ENCODE data around the gene SCD5.
A peak's percentile ranks its signal among the peaks of the same experiment; 100 is the strongest.

Gene SCD5

DNA sequence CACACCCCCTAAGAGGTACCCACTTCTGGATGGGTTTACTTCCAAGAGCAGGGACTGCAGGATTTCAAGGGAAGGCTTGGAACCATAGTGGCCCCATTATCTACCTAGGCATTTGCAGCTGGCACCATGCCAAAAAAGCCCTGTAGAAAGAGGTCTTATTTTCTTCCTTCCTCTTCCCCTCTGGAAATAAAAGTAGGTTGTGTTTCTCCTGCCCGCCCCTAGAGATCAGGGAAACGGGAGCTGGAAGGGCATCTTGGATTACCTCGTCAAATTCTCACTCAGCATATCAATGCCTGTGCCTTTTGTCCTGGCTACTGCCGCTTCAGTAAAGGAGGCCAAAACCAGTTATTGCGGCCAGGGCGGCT lies 1.6 kb downstream of the SCD5 start:
- peak; percentile 13 for DNase-seq (ENCODE audit: low spot score)

DNA sequence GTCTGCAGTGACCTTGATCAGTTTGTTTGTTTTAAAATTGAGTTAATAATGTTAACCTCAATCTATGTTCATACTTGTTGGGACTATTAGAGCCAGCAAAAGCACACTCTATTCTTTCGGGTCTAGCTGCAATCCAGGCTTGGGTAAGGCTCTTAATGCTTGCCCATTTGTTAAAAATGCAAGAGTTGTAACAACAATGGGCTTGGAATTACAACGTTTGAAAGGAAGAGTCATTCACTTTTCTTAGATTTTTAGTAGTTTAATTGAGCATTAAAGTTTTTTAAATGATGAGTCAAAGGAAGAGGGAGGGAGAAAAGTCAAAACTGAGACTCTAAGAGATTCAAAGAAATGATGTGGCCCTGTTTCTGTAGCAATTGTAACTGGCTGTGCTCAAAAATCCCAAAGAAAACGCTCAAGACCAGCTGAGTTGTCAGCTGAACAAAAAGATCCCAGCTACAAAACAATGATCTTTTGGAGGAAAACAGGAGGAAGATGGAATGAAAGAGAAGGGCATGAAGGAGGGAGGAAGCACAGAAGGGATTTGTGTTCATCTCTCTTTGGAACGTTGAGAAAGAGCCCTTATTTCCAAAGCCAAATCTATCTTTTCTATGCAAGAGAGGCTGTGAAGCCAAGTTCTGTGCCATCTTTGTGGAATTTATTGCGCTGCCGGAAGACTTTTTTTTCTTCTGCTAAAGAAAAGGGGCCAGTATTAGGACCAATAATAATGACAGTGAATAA lies 5.5 kb downstream of the SCD5 start:
- DNase-seq (ENCODE audit: low spot score): no peak

DNA sequence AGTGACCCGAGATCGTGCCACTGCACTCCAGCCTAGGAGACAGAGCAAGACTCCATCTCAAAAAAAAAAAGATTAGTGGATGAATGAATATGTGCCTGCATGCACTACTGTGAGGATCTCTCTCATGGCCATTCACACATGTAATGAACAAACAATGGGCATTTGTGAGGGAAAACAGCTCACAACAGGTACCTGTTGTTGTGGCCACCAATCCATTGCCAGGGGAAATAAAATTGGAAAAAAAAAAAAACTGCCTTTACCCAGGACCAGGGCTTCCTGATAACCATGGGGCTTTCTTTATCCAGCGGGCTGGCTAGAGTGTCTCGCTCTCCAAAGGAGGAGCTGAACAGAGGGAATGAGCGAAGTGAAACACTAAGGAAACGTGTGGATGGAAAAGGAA lies 7.4 kb downstream of the SCD5 start:
- DNase-seq (ENCODE audit: low spot score): no peak

DNA sequence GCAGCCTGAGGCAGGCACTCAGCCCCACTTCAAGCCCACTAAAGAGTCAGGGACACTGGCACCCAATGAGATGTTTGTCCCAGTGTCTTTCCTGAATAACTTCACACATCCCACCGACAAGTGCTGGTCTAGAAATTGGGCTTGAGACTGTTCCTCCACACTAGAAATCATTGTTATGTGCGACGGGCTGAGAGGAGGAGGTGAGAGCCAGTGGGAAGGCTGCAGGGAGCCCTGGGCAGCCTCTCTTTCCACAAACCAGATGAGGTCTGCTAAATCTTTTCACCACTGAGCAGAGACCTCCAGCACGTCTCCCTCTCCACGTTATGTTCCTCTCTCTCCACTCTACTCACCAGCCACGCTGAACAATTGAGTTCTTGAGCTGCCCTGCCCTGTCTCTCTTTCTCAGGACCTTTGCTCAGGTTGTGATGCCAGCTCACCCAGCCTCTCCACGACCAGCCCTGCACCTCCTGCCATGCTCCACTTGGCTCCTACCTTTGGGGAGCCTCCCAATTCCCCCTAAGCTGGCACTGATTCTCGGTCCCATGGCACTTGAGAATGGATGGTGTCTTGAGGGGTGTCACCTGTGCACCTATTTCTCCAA lies 8.4 kb downstream of the SCD5 start:
- DNase-seq (ENCODE audit: low spot score): no peak

DNA sequence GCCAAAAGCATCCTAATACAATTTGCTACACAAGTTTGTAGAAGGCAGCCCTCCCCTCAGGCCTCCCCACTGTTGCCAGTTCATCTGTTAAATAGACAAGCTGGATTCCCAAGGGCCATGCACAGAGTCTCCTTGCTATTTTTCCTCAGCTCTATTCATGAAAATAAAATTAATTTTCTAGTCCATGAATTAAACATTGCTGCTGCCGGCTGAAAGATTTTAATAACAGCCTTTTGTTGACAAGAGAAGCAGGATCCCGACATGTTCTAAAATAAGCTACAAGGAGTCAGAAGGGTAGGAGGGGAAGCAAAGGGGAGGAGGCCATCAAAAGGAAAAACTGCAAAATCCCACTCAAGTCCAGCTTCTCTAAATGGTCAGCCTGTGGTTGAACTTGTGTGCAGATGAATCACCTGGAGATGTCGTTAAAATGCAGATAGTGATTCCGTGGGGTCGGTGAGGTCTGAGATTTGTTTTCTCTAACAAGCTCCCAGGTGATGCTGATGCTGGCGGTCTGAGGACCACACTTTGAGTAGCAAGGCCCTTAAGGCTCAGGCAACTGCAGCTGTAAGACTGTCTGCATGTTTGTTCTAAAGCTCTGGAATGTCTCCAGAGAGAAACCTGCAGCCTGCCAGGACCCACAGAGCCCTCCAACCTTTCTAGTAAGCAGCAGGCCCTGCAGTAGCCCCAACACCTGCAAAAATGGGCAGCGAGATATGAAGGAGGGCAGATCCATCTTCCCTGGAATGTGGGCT lies 9.4 kb downstream of the SCD5 start:
- DNase-seq (ENCODE audit: low spot score): no peak

DNA sequence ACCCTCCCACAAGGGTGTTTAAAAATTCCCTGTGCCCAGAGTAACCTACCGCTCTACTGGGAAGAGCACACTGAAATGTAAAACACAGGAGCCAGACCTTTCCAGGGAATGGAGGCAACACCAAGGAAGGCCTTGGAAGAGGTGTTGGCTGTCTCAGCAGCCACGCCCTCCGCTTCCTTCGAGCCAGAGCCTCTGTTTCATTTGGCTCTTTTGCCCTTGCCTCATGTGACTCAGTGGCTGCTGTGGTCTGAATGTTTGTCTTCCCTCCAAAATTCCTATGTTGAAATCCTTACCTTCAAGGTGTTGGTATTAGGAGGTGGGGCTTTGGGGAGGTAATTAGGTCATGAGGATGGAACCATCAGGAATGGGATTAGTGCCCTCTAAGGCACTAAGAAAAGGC lies 11.3 kb downstream of the SCD5 start:
- DNase-seq (ENCODE audit: low spot score): no peak

DNA sequence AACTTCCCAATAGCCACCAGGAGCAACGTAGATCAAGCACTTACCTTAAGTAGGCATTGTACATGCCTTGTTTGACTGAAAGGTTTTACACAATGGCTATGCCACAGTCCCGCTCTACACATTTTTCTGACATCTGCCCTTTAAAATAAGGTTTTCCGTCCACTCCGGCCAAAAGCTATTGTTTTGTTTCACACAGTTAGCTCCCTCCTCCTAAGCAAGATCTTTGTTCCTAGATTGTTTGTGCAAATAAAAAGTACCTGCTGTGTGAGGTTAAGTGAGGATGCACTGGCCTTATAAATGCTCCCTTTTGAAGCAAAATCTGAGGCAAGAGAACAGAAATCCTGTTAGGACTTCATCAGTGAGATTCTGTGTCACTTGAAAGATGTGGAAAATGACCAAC lies 11.8 kb downstream of the SCD5 start:
- DNase-seq (ENCODE audit: low spot score): no peak

DNA sequence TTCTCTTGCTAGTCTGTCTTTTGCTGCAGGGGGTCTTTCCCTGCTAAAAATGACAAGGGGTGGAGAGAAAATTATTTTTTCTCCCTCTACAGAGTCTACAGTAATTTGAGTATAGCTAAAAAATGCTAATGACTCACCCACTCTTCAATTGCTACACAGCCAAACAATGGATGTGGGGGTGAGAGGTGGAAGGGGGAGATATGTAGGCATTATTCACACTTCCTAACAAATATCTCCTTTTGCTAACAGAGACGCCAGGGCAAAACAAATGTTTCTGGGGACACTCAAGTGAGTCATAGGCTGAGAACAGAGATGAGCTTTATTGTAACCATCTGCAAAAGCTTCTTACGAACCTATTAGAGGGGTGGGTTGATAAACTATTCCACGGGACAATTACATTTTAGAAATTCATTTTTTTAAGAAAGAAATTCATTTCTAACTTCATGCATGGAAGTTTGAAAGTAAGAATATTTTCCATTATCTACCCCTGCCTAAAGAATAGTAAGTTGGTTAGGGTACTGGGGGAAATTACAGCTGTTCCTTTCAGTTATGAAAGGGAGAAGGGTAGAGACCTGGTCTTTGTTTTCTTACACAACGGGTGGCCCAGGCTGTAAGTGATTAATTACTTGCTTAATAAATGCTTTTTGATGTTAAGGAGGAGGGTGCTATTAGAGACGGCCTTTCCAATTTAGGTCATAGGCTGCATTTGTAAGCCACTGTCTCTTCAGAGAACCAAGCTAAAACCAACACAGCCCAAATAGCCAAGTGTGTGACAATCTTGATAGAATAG lies 12.8 kb downstream of the SCD5 start:
- peak; percentile 99 for DNase-seq (ENCODE audit: low spot score)

DNA sequence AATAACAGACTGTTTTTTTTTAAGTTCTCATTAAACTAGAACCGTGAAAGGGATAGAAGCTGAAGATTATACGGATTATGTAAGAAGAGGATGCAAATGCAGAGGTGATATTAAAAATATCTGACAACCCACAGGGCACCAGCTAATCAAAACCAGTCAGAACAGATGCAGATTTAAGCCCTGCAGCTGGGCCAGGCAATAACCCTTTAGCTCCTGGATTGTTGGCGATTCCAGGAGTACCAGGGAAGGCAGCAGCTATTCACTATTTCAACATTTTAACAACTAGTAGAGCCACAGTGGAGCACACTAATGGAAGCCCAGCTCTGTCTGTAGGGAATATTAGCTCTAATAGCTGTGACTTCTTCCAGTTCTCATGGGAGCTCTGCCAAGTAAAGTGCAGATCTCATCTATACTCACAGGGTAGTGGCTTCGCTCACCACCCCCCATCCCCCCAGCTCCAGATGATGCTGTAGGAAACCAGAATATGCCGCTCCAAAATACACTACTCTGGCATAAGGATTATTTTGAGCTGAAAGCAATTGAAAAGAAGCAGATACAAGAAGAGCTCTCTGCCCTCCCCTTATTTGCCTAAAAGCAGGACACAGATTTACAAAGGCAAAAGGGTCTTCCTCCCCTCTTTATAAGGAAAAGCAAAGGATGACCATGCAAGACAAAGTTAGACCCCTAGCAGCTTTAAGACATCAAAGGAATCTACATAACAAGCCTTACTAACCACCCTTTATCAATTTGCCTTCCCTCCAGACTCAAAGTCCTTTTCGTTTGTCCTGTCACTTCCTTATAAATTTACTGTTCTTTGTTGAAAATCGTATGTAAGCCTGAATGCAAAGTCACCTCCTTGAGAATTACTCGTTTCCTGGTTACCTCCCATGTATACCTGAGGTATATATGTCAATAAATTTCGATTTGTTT lies 13.7 kb downstream of the SCD5 start:
- DNase-seq (ENCODE audit: low spot score): peak; percentile 79

DNA sequence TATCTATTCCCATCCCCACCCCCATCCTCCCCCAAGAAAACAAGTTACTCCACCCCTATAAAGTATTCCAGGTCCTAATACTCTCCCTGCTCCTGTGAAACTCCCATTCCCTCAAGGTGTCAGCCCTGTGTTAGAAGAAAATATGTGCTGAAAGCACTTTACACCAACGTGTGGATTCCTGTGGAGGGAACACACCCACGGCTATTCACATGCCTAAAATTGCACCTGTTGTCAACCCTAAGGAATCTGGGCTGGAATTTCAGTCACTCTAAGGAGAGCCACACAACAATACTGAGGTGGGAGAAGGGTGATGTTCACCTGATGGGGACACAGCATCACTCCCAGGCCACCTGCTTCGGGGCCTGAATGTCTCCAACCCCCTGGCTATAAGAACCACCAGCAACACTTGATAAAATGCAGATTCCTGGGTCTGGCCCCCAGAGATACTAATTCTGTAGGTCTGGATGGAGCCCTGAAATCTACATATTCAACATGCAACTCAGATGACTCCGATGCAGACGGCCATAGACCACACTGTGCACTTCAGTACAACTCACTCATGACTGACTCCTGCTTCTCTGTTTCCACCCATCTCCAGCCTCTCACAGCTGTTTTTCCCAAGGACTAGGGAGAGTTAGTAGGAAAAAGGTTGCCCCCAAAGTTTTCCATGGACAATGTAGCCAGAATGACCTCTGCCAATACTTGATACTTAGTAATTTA lies 15.8 kb downstream of the SCD5 start:
- DNase-seq (ENCODE audit: low spot score): no peak

DNA sequence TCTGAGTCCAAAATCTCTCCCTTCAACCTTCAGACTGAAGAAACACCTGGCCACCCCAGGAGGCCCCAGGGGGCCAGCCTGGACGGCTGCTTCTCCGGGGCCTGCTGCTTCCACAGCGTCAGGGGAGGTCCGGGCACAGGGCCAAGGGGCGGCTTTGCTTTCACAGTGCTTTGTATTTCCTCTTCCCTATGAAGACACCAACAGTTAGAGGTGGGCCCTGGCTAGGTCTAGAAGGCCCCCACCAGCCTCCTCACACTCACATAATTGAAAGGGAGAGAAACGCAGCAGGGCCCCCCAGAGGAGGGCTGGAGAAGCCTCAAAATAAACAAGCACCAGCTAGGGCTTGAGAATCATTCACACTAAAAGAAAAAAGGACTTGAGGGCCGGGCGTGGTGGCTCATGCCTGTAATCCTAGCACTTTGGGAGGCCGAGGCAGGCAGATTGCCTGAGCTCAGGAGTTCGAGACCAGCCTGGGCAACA lies 17.8 kb downstream of the SCD5 start:
- peak; percentile 44 for DNase-seq (ENCODE audit: low spot score)

DNA sequence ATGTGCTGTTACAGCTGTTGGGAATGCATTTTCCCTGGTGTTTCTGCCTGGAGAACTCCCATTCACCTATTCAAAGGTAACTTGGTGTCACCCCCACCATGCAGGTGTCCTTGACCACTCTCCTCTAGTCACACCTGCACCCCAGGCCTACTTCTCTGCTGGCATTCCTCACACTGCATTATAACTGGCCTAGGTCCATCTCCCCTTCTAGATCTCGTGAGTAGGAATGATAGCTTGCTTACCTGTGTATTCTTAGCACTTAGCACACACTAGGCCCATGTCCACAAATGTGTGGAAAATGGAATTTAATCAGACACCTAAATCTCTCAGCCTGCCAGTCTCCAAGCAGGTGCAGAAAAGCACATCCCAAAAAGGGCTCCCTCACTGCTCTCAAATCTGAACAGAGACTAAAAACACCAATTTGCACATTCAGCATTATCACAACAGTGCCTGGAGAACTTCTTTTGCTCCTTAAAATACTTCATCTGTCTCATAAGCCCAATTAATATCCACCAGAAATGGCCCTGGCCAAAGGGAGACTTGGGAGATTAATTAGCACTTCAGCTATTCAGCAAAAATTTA lies 18.3 kb downstream of the SCD5 start:
- DNase-seq (ENCODE audit: low spot score): no peak

DNA sequence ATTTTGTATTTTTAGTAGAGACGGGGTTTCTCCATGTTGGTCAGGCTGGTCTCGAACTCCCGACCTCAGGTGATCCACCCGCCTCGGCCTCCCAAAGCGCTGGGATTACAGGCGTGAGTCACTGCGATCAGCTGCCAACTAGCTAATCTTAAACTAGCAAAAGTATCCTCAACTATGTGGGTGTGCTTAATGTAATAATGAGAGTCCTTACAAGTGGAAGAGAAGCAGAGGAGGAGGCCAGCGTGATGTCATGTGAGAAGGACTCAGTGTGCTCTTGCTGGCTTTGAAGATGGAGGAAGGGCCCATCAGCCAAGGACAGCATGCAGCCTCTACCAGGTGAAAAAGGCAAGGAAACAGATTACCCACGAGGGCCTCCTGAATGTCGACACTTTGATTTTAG lies 19.6 kb downstream of the SCD5 start:
- DNase-seq (ENCODE audit: low spot score): no peak

DNA sequence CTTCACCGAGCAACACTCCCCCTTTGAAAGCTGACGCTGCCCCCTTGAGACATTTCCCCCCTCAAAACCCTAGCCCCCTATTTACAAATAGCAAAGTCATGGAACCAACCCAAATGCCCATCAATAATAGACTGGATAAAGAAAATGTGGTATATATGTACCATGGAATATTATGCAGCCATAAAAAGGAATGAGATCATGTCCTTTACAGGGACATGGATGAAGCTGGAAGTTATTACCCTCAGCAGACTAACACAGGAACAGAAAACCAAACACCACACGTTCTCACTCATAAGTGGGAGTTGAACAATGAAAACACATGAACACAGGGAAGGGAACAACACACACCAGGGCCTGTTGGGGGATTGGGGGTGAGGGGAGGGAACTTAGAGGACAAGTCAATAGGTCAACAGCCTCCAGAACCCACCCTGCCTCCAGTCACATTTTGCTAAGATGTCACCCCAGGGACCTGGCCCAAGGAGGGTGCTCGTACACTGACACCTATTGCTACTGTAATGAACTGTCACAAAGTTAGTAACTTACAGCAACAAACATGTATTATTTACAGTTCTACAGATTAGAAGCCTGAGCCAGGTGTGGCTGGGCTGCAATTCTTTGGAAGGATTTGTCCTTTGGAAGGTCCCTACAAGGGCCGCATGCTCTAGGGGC lies 20.6 kb downstream of the SCD5 start:
- no peak for DNase-seq (ENCODE audit: low spot score)

DNA sequence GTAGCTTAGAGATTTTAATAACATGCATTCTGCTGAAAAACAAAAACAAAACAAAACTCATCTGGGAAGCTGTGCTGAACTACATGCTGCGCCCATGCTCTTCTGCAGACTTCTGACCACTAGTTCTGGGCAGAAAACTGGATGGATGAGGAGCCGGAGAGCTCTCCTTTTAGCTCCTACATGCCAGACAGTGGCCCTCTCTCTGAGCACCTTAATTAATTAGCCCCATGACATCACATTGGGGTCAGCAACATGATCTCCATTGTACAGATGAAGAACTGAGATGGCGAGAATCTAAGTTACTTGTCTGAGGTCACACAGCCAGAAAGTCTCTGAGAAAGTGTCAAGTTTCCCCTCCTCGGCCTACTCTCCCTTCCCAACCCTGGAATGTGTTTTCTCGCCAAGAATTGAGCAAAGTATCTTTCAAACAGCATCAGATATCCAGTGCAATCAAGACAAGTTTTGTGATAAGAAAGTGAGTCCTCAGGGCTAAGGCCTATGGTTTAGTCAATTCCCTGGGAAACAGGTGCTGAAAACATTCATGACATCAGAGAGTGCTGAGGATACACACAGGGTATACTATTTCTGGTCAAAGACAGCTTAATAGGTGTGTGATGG lies 21.6 kb downstream of the SCD5 start:
- no peak for DNase-seq (ENCODE audit: low spot score)

DNA sequence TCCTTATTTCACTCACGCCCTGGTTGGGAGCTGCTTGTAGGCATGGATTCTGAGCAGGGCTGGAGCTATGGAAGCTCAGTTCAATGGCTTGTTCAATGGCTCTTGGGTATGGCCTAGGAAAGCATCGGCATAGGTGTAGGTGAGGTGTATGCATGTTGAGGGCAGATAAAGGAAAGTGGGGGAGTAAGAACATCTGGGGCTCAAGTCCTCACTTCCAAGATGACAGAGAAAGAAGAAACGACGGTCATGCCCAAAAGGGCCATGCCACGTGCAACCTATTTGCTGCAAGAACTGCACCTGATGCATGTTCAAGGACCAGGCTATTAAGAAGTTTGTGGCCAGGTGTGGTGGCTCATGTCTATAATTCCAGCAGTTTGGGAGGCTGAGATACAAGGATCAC lies 23.4 kb downstream of the SCD5 start:
- DNase-seq (ENCODE audit: low spot score): no peak

DNA sequence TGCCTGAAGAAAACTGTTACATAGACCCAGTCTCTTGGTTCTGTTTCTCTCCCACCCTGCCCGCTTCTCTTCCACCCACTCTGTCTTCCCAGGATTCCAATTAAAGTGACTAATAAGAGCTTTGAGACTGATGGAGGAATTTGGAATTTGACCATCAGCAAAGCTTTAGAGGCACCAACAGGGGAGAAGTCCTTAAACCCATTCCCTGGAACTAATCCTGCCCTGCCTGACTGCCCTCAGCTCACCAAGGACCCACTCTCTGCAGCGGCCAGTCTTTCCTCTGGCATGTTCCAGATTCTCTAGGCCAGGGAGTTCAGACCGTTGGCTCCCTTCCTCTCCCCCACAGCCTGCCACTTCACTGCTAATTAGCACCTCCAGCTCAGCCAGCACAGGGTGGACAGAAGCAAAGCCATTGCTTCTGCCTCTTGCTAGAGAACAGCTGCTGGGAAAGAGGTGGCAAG lies 23.9 kb downstream of the SCD5 start:
- DNase-seq (ENCODE audit: low spot score): no peak

DNA sequence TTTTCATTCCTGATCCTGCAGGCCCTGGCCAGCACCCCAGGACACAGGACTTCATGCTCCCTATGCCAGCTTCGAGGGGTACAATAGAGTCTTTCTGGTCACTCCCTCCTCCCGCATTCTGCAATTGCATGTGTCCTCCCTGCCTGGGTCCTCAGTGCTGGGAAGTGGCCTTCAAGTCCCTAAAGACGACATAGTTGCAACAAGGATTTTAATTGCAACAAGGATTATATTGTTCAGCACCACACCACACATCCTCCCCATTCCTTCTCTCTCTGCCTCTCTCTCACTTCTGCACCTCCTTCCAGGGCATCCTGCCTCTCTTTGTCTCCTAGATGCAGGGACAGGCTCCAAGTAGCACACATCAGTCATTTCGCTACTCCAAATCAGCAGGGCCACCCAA lies 25.5 kb downstream of the SCD5 start:
- no peak for DNase-seq (ENCODE audit: low spot score)

DNA sequence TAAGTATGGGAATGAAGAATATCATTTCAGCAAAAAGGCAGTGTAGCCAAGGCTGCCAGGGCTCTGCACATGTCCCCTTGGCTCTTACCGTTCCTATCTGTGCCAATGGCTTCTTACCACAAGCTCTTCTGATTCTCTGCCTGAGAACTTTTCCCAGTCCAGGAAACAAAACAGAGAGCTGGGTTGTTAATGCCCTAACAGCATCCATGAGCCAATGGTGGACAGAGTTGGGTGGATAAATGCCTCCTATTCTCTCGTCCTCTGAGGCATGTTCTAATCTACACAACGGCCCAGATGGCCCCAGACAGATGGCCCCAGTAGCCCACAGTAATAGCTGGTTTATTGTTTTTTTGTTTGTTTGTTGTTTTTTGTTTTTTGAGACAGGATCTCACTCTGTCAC lies 28.0 kb downstream of the SCD5 start:
- DNase-seq (ENCODE audit: low spot score): no peak
